OCI-LY7 (cell line): ENCODE results near the gene LDHD. TPM values are rescaled to one million over a fixed set of nuclear protein-coding genes. Genes with fewer than 3 reads are reported as not detected.
A peak's percentile ranks its signal among the peaks of the same experiment; 100 is the strongest.

Experiments used
- BruUV-seq: library from RNA; stranded (reverse); fragments of 400-500 nt; replicated peaks from 2 replicates; lab custom pipeline; 2021; lab: Mats Ljungman, UMichigan
- CTCF ChIA-PET: fragments of 300-600 bp; sonication (Branson Sonifier 250); formaldehyde crosslinking; loops from one replicate; lab custom pipeline; 2022; ENCODE audit warnings: antibody characterized with exemption; ENCODE audit not compliant: unreplicated experiment; lab: Charles Lee
- POLR2A ChIA-PET: fragments of 300-600 bp; sonication (Branson Sonifier 250); formaldehyde crosslinking; loops from one replicate; lab custom pipeline; 2022; ENCODE audit warnings: antibody characterized with exemption; lab: Charles Lee
- DNase-seq: peaks from one replicate; pipeline ENCODE4 v3.0.0-alpha.2; 2015; ENCODE audit warnings: low spot score
- H2AFZ ChIP-seq: fragments of 200-600 bp; sonication (generic), shearing (Covaris generic); 2 replicates; pipeline ENCODE4 v1.6.1; 2014; ENCODE audit warnings: mild to moderate bottlenecking, antibody characterized with exemption, low read length, moderate library complexity
- H3K27ac ChIP-seq: fragments of 200-600 bp; sonication (generic); 2 replicates; pipeline ENCODE4 v1.5.1; 2014; ENCODE audit warnings: mixed run types, low read depth, mild to moderate bottlenecking, moderate library complexity, low read length, inconsistent platforms; ENCODE audit not compliant: poor library complexity, severe bottlenecking
- H3K36me3 ChIP-seq: fragments of 200-600 bp; sonication (generic); 2 replicates; pipeline ENCODE4 v1.6.1; 2014; ENCODE audit warnings: mild to moderate bottlenecking, antibody characterized with exemption, low read length, moderate library complexity, mixed read lengths; ENCODE audit not compliant: insufficient read depth
- H3K4me1 ChIP-seq: fragments of 200-600 bp; sonication (generic); 2 replicates; pipeline ENCODE4 v1.5.1; 2014; ENCODE audit warnings: mild to moderate bottlenecking, low read length; ENCODE audit not compliant: insufficient read depth, poor library complexity, severe bottlenecking
- H3K4me2 ChIP-seq: fragments of 200-600 bp; sonication (generic); 2 replicates; pipeline ENCODE4 v1.6.1; 2014; ENCODE audit warnings: mild to moderate bottlenecking, low read length
- H3K4me3 ChIP-seq: fragments of 200-600 bp; sonication (generic); 2 replicates; pipeline ENCODE4 v1.5.1; 2014; ENCODE audit warnings: mild to moderate bottlenecking, low read depth, low read length; ENCODE audit not compliant: poor library complexity, severe bottlenecking
- H3K79me2 ChIP-seq: fragments of 200-600 bp; sonication (generic); 2 replicates; pipeline ENCODE4 v1.6.1; 2016; ENCODE audit warnings: low read depth, mild to moderate bottlenecking, low read length, moderate library complexity, mixed read lengths; ENCODE audit not compliant: insufficient read depth
- H3K9me2 ChIP-seq: fragments of 200-600 bp; sonication (generic); 2 replicates; pipeline ENCODE4 v1.6.1; 2016; ENCODE audit warnings: mild to moderate bottlenecking, low read length, mixed read lengths; ENCODE audit not compliant: insufficient read depth
- H3K9me3 ChIP-seq: fragments of 200-600 bp; sonication (generic); 2 replicates; pipeline ENCODE4 v1.6.1; 2014; ENCODE audit warnings: mild to moderate bottlenecking, mixed run types, low read length, mixed read lengths
- H4K20me1 ChIP-seq: fragments of 200-600 bp; sonication (generic); 2 replicates; pipeline ENCODE4 v1.6.1; 2014; ENCODE audit warnings: mild to moderate bottlenecking, antibody characterized with exemption, low read length, moderate library complexity, mixed read lengths; ENCODE audit not compliant: insufficient read depth
- CTCF ChIP-seq: fragments of 200-600 bp; sonication (generic); conservative IDR thresholded peaks from 2 replicates; pipeline ENCODE4 v1.5.1; 2014; ENCODE audit warnings: mild to moderate bottlenecking, antibody characterized with exemption, low read length, moderate library complexity, mixed read lengths
- intact Hi-C: fragments of 100-400 bp; cut with micrococcal nuclease; formaldehyde crosslinking; loops from one replicate; pipeline ENCODE4 v1.10.0; 2022; ENCODE audit not compliant: unreplicated experiment
- total RNA-seq, 2 experiments: library from RNA; depleted of rRNA in 1 of 2; stranded (reverse); fragments of >200 nt in 1 of 2; shearing (Covaris generic) in 1 of 2; gene quantifications; 2 replicates each; pipeline ENCODE4 v1.2.3, GENCODE V29; 2014 to 2022

The LDHD gene
- total RNA-seq, 2 experiments from 2014 or later: 0.09 to 0.48 TPM

- Histone ChIP-seq H3K36me3 (no peaks in the 10 kb centered on the region), H3K27ac (no peak overlapping the region)
These were observed 16.6 kb downstream of the LDHD start for GRCh38 chr16:75099738-75100602.

GRCh38 chr16:75099075-75099667, 17.4 kb downstream of the LDHD start:
- Histone ChIP-seq H3K9me3 (no peaks in the 10 kb centered on the region), H3K9me2 (no peaks in the 10 kb centered on the region), H2AFZ (no peak overlapping the region), H3K79me2 (no peaks in the 10 kb centered on the region), H3K4me2 (0 out of 2 replicates have a peak overlapping the region, but pooled peaks have one; percentile 42), H4K20me1 (no peaks in the 10 kb centered on the region), H3K36me3 (no peaks in the 10 kb centered on the region), H3K4me3 (no peak overlapping the region), H3K4me1 (peaks cover 24% of the 10 kb centered on the region), H3K27ac (no peak overlapping the region)
- TF ChIP-seq CTCF: no peak
- POLR2A ChIA-PET: interaction anchor here (0.7 to 1.2 kb wide), 4 partner anchors 9 to 13 kb away, joined by 3 to 5 read pairs (median 3); no protein-coding TSS in a partner anchor
- DNase-seq: no peak
- CTCF ChIA-PET: interaction anchor here (0.7 kb wide), 1 partner anchor 25 kb away, joined by 23 read pairs; no protein-coding TSS in a partner anchor
- no TSS peak for BruUV-seq
- intact Hi-C loops: no loop called here

More at GRCh38 chr16:75099738-75100602, 16.6 kb downstream of the LDHD start:
- Histone ChIP-seq H2AFZ (no peak overlapping the region), H3K9me3 (no peaks in the 10 kb centered on the region), H3K4me3 (no peak overlapping the region), H3K9me2 (no peaks in the 10 kb centered on the region), H3K79me2 (no peaks in the 10 kb centered on the region), H3K4me1 (peaks cover 26% of the 10 kb centered on the region), H3K4me2 (peak overlapping the region; percentile 42; the same call in 1 of the 2 replicates), H4K20me1 (no peaks in the 10 kb centered on the region)
- intact Hi-C loops: no loop called here
- DNase-seq: peak; percentile 42
- TF ChIP-seq CTCF: no peak
- ChIA-PET POLR2A (interaction anchor here (0.6 to 1.1 kb wide), 3 partner anchors 8 to 67 kb away, joined by 3 read pairs; no protein-coding TSS in a partner anchor), CTCF (interaction anchor here (0.7 kb wide), 1 partner anchor 26 kb away, joined by 23 read pairs; no protein-coding TSS in a partner anchor)
- no TSS peak for BruUV-seq
